Glutamatergic neuron (in vitro differentiated cells): Measurements from ENCODE around the gene CITED1. TPM values are rescaled to one million over a fixed set of nuclear protein-coding genes. Genes with fewer than 3 reads are reported as not detected.

Experiments
- DNase-seq: peaks from one replicate; pipeline ENCODE4 v3.0.0; 2022
- H3K27ac Mint-ChIP-seq: one replicate; pipeline ENCODE4 v1.8.0; 2020; ENCODE audit warnings: mild to moderate bottlenecking, mixed read lengths, inconsistent platforms; ENCODE audit not compliant: unreplicated experiment
- H3K27me3 Mint-ChIP-seq: one replicate; pipeline ENCODE4 v1.8.0; 2020; ENCODE audit warnings: mild to moderate bottlenecking, moderate library complexity, mixed read lengths, inconsistent platforms; ENCODE audit not compliant: unreplicated experiment
- H3K36me3 Mint-ChIP-seq: one replicate; pipeline ENCODE4 v1.8.0; 2020; ENCODE audit warnings: mild to moderate bottlenecking, mixed read lengths, inconsistent platforms; ENCODE audit not compliant: unreplicated experiment
- H3K4me1 Mint-ChIP-seq: one replicate; pipeline ENCODE4 v1.8.0; 2020; ENCODE audit warnings: mild to moderate bottlenecking, low read depth, mixed read lengths, inconsistent platforms; ENCODE audit not compliant: unreplicated experiment
- H3K4me3 Mint-ChIP-seq: one replicate; pipeline ENCODE4 v1.8.0; 2020; ENCODE audit warnings: mild to moderate bottlenecking, mixed read lengths, inconsistent platforms; ENCODE audit not compliant: unreplicated experiment
- H3K9me3 Mint-ChIP-seq: one replicate; pipeline ENCODE4 v1.8.0; 2020; ENCODE audit warnings: mild to moderate bottlenecking, moderate library complexity, mixed read lengths, inconsistent platforms; ENCODE audit not compliant: unreplicated experiment
- total RNA-seq: library from RNA; stranded (reverse); fragmentation: NEBNext Ultra II Directional; extraction: Animal tissue kit (Norgen Biotek cat#: 25700); gene quantifications from one replicate; pipeline ENCODE4 v1.2.1, GENCODE V29; 2021; ENCODE audit not compliant: unreplicated experiment
- TF ChIP-seq, protein P1 (sequence below): fragments of 200-600 bp; sonication (generic); IDR thresholded peaks from one replicate; pipeline ENCODE4 v1.5.0; 2021; ENCODE audit not compliant: partially characterized antibody, unreplicated experiment

The CITED1 gene
- total RNA-seq, 1 donor from 2014 or later, result 42.7 TPM

DNA sequence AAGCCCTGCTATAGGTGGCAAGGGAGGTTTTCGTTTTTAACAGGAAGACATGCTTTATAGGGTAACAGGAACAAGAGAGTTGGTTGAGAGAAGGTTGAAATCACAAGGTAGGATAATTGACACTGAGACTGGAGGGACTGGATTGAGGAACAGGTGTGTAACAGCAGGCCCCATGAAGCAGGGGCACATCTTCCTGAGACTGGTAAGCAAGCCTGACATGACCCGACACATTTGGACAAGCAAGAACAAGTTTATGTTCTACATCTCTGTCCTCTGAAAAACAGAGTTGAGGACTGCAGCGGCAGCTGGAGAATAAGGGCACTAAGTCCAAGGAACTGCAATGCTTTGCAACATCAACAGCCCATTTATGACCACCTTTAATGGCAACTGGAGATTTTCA lies 33.9 kb downstream of the CITED1 start:
- Mint-ChIP-seq H3K4me3 (no peak overlapping the region), H3K27me3 (peaks cover 1% of the 10 kb centered on the region), H3K27ac (no peak overlapping the region), H3K9me3 (no peaks in the 10 kb centered on the region), H3K36me3 (no peaks in the 10 kb centered on the region), H3K4me1 (peaks cover 11% of the 10 kb centered on the region)
- TF ChIP-seq, protein P1, sequence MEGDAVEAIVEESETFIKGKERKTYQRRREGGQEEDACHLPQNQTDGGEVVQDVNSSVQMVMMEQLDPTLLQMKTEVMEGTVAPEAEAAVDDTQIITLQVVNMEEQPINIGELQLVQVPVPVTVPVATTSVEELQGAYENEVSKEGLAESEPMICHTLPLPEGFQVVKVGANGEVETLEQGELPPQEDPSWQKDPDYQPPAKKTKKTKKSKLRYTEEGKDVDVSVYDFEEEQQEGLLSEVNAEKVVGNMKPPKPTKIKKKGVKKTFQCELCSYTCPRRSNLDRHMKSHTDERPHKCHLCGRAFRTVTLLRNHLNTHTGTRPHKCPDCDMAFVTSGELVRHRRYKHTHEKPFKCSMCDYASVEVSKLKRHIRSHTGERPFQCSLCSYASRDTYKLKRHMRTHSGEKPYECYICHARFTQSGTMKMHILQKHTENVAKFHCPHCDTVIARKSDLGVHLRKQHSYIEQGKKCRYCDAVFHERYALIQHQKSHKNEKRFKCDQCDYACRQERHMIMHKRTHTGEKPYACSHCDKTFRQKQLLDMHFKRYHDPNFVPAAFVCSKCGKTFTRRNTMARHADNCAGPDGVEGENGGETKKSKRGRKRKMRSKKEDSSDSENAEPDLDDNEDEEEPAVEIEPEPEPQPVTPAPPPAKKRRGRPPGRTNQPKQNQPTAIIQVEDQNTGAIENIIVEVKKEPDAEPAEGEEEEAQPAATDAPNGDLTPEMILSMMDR, result no peak
- no peak for DNase-seq

DNA sequence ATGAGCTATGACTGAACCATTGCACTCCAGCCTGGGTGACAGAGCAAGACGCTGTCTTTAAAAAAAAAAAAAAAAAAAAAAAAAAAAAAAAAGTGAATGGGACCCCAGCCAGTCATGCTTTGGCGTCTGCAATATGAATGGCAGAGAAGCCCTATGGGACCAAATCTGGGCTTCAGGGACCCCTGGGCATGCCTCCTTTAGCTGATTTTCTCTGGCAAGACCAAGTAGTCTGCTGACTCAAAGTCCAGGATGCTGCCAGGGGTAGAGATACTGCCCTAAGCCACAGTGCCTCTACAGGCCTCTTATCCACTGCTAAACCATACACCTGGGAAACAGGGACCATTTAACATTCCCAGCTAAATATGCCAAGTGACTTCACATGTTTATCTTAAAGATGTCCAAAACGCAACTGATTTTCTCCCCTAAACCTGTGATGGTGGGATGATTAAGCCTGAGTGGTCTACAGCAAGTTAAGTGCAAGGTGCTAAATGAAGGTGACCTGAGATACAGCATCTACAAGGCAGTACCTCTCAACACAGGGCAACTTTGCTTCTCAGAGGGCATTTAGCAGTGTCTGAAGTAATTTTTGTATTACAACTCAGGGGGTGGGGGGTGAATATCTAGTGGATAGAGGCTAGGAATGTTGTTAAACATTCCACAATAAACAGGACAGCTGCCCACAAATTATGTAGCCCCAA lies 34.5 kb downstream of the CITED1 start:
- Mint-ChIP-seq H3K4me1 (peaks cover 11% of the 10 kb centered on the region), H3K27me3 (peaks cover 1% of the 10 kb centered on the region), H3K4me3 (no peak overlapping the region), H3K36me3 (no peaks in the 10 kb centered on the region), H3K27ac (no peak overlapping the region), H3K9me3 (no peaks in the 10 kb centered on the region)
- TF ChIP-seq, protein P1, result no peak
- DNase-seq, result no peak

DNA sequence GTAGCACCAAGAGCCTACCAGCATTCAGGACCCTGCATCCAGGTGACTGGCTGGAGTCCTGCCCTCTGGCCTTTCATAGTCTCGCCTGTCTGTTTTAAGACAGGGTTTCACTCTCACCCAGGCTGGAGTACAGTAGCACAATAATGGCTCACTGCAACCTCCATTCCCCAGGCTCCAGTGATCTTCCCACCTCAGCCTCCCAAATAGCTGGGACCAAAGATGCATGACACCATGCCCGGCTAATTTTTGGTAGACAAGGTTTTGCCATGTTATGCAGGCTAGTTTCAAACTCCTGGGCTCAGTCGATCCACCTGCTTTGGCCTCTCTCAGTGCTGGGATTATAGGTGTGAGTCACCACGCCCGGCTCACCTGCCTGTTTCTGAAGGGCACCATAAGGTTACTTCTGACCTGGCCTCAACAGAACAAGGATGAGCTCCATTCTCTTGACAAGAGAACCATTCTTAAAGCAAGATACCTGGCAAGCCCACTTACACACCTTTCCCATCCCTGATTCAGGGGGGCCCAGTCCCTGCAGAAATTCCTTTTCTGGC lies 35.3 kb downstream of the CITED1 start:
- Mint-ChIP-seq H3K4me1 (peaks cover 8% of the 10 kb centered on the region), H3K9me3 (no peaks in the 10 kb centered on the region), H3K27me3 (peaks cover 1% of the 10 kb centered on the region), H3K36me3 (no peaks in the 10 kb centered on the region), H3K27ac (no peak overlapping the region), H3K4me3 (no peak overlapping the region)
- TF ChIP-seq, protein P1, result no peak
- no peak for DNase-seq

DNA sequence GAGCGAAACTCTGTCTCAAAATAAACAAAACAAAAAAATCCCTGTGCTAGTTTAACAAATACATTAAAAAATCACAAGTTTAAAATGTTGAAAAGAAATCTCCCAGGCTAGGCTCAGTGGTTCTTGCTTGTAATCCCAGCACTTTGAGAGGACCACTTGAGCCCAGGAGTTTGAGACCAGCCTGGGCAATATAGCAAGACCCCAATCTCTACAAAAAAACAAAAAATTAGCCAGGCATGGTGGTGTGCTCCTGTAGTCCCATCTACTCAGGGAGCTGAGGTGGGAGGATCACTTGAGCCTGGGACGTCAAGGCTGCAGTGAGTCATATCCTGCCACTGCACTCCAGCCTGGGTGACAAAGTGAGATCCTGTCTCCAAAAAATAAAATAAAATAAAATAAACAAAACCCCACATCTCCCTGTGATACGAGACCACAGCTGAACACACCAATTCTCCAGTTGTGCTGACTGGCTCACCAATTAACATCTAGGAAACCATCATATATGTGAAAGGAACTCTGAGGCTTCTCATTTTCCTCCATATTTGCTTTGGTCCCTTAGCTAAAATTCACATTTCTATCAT lies 36.0 kb downstream of the CITED1 start:
- H3K27me3 Mint-ChIP-seq, result peaks cover 1% of the 10 kb centered on the region
- H3K9me3 Mint-ChIP-seq, result no peaks in the 10 kb centered on the region
- no peak overlapping the region for H3K27ac Mint-ChIP-seq
- H3K4me1 Mint-ChIP-seq, result peaks cover 5% of the 10 kb centered on the region
- TF ChIP-seq, protein P1, result no peak
- no peaks in the 10 kb centered on the region for H3K36me3 Mint-ChIP-seq
- H3K4me3 Mint-ChIP-seq, result no peak overlapping the region
- DNase-seq, result no peak
